ENCODE data around the gene HYAL1.
"Not testable (repeated sequence)": the region's sequence is repeated elsewhere in the genome, so short reads cannot be mapped to it uniquely, and the experiment has no call there.

Gene HYAL1

GRCh38 chr3:50272911-50273688 lies 30.3 kb downstream of the HYAL1 start:
- DNase-seq (ENCODE audit: low spot score) = peak; percentile 95

- DNase-seq (ENCODE audit: low spot score) = not testable (repeated sequence)
Observed at GRCh38 chr3:50272538-50272910, 30.9 kb downstream of the HYAL1 start.

- DNase-seq (ENCODE audit: low spot score) = no peak
Observed at GRCh38 chr3:50271314-50271936, 31.9 kb downstream of the HYAL1 start.

- DNase-seq (ENCODE audit: low spot score) = no peak
Observed at GRCh38 chr3:50270422-50271224, 32.8 kb downstream of the HYAL1 start.

- no peak for DNase-seq (ENCODE audit: low spot score)
Observed at GRCh38 chr3:50269977-50270413, 33.4 kb downstream of the HYAL1 start.

- no peak for DNase-seq (ENCODE audit: low spot score)
Observed at GRCh38 chr3:50269460-50269859, 33.9 kb downstream of the HYAL1 start.

GRCh38 chr3:50268703-50269451 lies 34.5 kb downstream of the HYAL1 start, which contains the start of gene SEMA3B:
Gene SEMA3B, plus strand, starts transcription at chr3:50269147. Its CDS starts 94 bp downstream, at chr3:50269241.
- DNase-seq (ENCODE audit: low spot score) = peak; percentile 56

- DNase-seq (ENCODE audit: low spot score) = no peak
Observed at GRCh38 chr3:50268276-50268675, 35.1 kb downstream of the HYAL1 start.

- peak; percentile 49 for DNase-seq (ENCODE audit: low spot score)
Observed at GRCh38 chr3:50267280-50267913, 36.0 kb downstream of the HYAL1 start.

GRCh38 chr3:50266836-50267235 lies 36.5 kb downstream of the HYAL1 start:
- DNase-seq (ENCODE audit: low spot score) = no peak

- no peak for DNase-seq (ENCODE audit: low spot score)
Observed at GRCh38 chr3:50266017-50266416, 37.4 kb downstream of the HYAL1 start.

- no peak for DNase-seq (ENCODE audit: low spot score)
Observed at GRCh38 chr3:50265571-50265970, 37.8 kb downstream of the HYAL1 start.

- DNase-seq (ENCODE audit: low spot score) = no peak
Observed at GRCh38 chr3:50264964-50265485, 38.3 kb downstream of the HYAL1 start.

GRCh38 chr3:50264383-50264963 lies 38.9 kb downstream of the HYAL1 start:
- DNase-seq (ENCODE audit: low spot score) = no peak

- DNase-seq (ENCODE audit: low spot score) = no peak
Observed at GRCh38 chr3:50263478-50264382, 39.6 kb downstream of the HYAL1 start.

- no peak for DNase-seq (ENCODE audit: low spot score)
Observed at GRCh38 chr3:50262778-50263177, 40.6 kb downstream of the HYAL1 start.

- DNase-seq (ENCODE audit: low spot score) = not testable (repeated sequence)
Observed at GRCh38 chr3:50262200-50262599, 41.2 kb downstream of the HYAL1 start.

GRCh38 chr3:50261505-50261904 lies 41.9 kb downstream of the HYAL1 start:
- no peak for DNase-seq (ENCODE audit: low spot score)

- no peak for DNase-seq (ENCODE audit: low spot score)
Observed at GRCh38 chr3:50260942-50261441, 42.4 kb downstream of the HYAL1 start.
